ENCODE results near the gene FAM228A. TPM values are rescaled to one million over a fixed set of nuclear protein-coding genes. Genes with fewer than 3 reads are reported as not detected.
"Not testable (repeated sequence)": the region's sequence is repeated elsewhere in the genome, so short reads cannot be mapped to it uniquely, and the experiment has no call there.

FAM228A gene
- not detected in 2 replicates for total RNA-seq (2014; rRNA removed; shearing (Covaris generic))

- DNase-seq (ENCODE audit: low spot score) = no peak
Observed at GRCh38 chr2:24174851-24175277, at the start of gene FAM228A. Gene FAM228A, plus strand, starts transcription at chr2:24175053. Its CDS starts 428 bp downstream, at chr2:24175481.

GRCh38 chr2:24125956-24126355 lies 48.9 kb upstream of the FAM228A start:
- no peak for DNase-seq (ENCODE audit: low spot score)

DNA sequence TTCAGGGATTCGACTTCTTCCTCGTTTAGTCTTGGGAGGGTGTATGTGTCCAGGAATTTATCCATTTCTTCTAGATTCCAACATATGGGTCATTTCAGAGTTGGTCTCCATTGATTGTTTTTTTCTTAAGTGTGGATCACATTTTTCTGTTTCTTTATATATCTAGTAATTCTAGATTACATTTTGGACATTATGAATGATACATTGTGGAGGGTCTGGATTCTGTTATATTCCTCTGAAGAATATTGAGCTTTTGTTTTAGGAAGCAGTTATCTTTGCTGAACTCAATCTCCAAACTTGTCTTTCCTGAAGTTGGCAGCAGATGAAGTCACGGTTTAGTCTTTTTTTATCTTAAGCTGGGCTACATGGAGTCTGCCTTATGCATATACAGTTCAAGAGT lies 42.3 kb upstream of the FAM228A start:
- no peak for DNase-seq (ENCODE audit: low spot score)

- DNase-seq (ENCODE audit: low spot score) = not testable (repeated sequence)
Observed at GRCh38 chr2:24140305-24140704, 34.5 kb upstream of the FAM228A start.

DNA sequence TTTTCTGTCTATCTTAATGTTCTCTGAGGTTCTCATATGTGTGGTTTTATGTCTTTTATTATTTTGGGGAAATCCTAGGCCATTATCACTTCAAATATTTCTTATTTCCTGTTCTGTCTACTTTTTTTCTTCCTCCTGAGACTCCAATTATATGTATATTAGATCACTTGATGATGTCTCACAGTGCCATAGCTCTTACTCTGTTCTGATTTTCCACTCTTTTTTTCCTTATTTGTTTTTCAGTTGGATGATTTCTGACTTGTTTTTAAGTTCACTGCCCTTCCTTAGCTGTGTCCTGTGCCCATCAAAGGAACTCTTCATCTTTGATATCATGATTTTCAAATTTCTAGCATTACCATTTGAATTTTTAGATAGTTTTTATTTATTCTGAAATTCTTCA lies 27.5 kb upstream of the FAM228A start:
- no peak for DNase-seq (ENCODE audit: low spot score)

- no peak for DNase-seq (ENCODE audit: low spot score)
Observed at GRCh38 chr2:24152413-24153197, 22.2 kb upstream of the FAM228A start.

- DNase-seq (ENCODE audit: low spot score) = no peak
Observed at GRCh38 chr2:24153478-24153877, 21.4 kb upstream of the FAM228A start.

- DNase-seq (ENCODE audit: low spot score) = no peak
Observed at GRCh38 chr2:24158131-24158530, 16.7 kb upstream of the FAM228A start.

- DNase-seq (ENCODE audit: low spot score) = no peak
Observed at GRCh38 chr2:24159708-24160107, 15.1 kb upstream of the FAM228A start.

- DNase-seq (ENCODE audit: low spot score) = no peak
Observed at GRCh38 chr2:24160761-24161160, 14.1 kb upstream of the FAM228A start.

DNA sequence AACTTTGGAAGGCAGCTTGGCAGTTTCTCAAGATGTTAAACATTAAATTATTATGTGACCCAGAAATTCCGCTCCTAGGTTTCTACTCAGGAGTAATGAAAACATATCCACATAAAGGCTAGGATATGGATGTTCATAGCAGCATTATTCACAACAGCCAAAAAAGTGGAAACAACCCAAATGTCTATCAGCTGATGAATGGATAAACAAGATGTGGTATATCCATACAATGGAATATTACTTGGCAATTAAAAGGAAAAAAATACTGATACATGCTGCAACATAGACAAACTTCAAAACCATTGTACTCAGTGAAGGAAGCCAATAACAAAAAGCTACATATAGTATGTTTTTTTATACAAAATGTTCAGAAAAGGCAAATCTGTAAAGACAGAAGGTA lies 12.4 kb upstream of the FAM228A start:
- no peak for DNase-seq (ENCODE audit: low spot score)

- DNase-seq (ENCODE audit: low spot score) = no peak
Observed at GRCh38 chr2:24163186-24163585, 11.7 kb upstream of the FAM228A start.

DNA sequence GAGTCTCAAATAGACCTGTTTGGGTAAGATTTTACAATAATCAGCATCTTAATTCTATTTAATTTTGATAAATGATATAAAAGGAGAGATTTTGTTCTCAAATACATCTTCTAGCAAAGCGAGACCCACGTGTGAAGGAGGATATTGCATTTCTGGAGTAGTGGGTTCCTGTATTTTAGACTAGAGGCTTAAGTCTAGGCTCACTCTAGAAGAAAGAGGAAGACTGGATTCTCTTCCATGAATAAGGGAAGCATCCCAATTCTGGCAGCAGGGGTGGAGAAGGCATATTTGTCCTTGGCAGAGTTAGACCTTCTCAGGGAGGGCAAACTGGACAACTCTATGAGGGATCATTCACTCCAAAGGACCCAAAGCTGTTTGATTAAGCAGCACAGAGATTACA lies 11.3 kb upstream of the FAM228A start:
- DNase-seq (ENCODE audit: low spot score) = no peak

DNA sequence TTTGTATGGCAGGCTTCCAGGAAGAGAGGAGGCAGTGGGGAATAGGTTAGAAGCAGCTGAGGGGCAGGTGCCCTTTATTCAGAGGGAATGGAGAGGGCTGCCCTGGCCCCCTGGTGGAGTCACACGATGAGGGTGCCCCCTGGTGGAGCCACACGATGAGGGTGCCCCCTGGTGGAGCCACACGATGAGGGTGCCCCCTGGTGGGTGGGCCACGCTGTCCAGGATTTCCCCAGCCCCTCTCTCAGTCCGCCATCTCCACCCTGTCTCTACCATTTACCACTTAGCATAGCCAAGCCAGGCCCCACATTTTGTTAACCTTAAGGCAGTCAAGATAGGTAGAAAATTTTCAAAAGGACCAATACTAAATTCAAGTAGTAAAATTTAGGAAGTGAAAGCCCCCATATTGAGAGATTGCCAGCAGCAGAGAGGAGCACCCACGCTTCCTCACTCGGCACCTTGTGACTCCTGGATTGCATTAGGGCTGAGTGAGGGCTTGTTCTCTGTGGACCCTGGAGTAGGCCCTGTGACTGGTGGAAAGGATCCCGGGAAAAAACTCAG lies 10.4 kb upstream of the FAM228A start:
- peak; percentile 32 for DNase-seq (ENCODE audit: low spot score)

- no peak for DNase-seq (ENCODE audit: low spot score)
Observed at GRCh38 chr2:24169023-24169422, 5.8 kb upstream of the FAM228A start.

DNA sequence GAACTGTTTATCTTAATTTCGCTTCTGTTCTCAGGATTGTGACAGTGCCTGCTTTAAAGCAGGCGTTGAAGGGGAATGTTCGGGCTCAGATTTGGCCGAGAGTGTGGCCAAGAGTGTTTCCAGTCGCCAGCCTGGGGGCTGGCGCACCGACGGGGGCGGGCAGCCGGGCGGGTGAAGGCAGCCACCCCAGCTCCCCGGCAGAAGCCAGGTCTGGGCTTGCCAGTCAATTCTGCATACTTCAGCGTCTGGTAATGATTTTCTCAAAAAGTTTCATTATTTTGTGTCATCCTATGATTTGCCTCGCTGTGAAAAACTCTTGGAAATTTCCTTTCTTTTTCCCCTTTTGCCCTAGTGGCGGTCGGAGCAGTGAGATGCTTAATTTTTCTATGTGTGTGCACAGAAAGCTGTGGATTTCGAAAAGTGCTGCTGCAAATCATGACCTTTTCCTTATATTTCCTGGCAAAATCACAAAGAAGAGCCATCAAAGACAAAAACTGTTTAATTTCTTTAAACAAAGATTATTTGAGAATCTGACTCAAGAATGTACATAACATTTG lies 856 bp downstream of the FAM228A start:
- DNase-seq (ENCODE audit: low spot score) = no peak

GRCh38 chr2:24176326-24176725 lies 1.5 kb downstream of the FAM228A start:
- no peak for DNase-seq (ENCODE audit: low spot score)

GRCh38 chr2:24179683-24180082 lies 4.8 kb downstream of the FAM228A start:
- no peak for DNase-seq (ENCODE audit: low spot score)

- DNase-seq (ENCODE audit: low spot score) = no peak
Observed at GRCh38 chr2:24181849-24182248, 7.0 kb downstream of the FAM228A start.

DNA sequence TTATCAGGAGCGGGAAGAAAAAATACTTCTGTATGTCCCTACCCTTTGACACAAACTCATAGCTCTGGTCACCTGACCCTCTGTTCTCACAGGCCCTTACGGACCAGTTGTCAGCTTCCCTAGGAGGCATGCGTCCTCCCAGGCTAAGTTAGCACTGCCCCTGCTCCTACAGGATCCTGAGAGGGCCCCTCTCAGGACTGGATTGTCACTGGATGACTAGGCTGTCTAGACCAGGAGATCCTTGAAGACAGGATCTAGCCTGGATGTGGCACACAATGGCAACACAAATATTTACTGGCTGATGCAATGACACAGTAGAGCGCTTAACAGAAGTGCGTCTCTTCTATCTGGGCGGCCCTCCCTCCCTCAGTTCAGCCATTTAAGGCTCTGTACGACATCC lies 7.7 kb downstream of the FAM228A start:
- no peak for DNase-seq (ENCODE audit: low spot score)

- no peak for DNase-seq (ENCODE audit: low spot score)
Observed at GRCh38 chr2:24183366-24184069, 8.7 kb downstream of the FAM228A start.

DNA sequence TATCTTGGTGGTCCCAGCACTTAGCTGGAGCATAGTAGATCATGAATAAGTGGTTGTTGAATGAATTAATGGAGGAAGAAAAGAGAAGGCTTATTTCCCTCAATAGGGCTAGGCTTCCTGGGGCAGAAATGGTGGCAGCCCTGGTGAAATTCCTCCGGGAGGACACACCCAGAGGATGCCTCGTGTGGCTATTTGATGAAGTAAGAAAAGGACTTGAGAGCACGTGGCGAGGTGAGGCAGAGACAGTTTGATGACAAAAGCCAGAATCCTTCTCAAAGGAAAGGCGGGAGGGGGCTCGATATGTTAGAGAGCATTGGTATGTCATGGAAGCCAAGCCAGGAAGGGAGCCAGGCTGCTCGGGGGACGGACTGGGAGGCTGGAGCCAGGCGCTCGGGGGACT lies 14.7 kb downstream of the FAM228A start:
- DNase-seq (ENCODE audit: low spot score) = no peak
